HG03575 (cell line): Measurements from ENCODE around the gene TTC22.
A peak's percentile ranks its signal among the peaks of the same experiment; 100 is the strongest.

Source experiments
- ATAC-seq: cut with Tn5 transposase; IDR thresholded peaks from one replicate; pipeline ENCODE4 v1.9.1; 2021; ENCODE audit not compliant: unreplicated experiment, insufficient number of reproducible peaks, low FRiP score; ENCODE audit errors: extremely low read depth

TTC22 gene

DNA sequence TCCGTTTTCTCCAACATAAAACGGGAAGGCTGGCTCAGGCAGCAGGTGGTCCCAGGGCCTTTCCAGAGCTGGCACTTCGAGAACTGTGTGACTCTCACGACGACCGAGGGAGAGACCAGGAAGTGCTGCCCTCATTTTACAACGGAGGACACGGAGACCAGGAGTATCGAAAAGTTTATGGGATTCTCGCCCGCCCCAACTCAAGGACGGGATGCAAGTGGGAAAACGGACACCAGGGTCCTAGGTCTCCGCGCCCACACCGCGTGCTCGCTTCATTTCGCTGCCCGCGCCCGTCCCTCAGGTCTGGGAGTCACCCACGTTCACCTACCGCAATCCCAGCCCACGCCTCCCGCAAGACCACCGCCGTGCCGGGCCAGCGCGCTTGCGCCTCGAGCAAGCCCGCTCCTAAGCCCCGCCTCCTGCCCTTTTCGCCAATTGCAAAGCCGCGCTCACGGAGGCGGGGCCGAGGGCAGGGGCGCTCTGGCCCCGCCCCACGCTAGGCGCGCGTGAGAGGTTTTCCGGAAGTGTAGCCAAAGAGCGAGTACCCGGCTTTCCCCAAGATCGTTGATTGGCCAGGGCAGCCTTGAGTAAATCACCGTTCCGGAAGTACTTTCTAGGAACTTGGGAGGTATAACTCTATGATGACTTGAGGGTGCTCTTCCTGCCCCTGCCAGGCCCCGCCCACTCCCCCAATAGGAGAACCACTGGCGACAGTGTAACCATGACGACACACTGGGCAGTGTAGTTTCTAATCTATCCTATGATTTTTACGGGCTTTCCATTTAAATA is 36.8 kb downstream of the TTC22 start, which contains the start of gene PARS2:
Gene PARS2 (minus strand): TSS at position 391 of the 789 bp plus-strand sequence. CDS start 5,362 bp downstream, outside the sequence.
- ATAC-seq: peak; percentile 91

DNA sequence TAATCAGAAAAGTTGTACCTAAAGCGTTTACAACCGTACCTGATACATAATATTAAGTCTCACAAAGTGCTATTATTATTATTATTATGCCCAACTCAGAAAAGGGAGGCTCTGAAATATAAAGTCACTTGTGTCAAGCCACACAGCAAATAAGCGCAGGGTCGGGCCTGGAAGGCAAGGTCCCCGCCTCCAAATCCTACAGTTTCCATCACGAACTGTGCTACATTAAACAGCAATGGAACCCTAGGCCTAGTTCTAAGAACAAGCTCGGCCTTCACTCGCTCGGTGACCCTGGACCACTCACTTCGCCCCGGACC is 37.3 kb downstream of the TTC22 start:
- ATAC-seq: no peak

DNA sequence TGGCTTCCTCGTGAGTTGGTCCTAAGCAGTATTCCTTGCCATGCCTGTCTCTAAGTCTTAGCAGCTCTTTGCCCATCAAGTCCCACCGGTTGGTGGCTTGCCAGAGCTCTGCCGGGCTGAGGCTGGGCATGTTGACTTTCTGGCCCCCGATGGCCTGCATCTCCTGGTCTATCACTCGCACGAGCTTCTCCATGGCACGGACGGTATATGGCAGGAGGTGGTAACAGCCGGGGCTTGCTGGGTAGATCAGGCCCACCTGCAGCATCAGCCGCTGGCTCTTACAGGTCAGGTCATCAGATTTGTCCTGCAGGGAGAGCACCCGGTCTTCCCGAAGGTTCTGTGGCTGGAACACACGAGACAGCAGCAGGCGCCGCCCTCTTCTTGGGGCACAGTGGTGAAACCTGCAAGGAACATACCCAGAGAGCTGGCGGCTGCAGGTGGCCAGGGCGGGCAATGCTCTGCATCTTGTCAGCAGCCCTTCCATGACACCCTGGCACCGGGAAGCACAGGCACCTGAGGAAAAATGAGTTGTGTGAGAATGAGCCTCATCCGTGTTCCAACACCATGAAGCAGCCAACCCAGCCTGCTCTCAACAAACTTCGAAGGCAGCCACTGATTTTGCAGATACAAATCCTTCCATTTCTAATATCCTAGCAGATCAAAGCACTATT is 42.3 kb downstream of the TTC22 start:
- no peak for ATAC-seq

DNA sequence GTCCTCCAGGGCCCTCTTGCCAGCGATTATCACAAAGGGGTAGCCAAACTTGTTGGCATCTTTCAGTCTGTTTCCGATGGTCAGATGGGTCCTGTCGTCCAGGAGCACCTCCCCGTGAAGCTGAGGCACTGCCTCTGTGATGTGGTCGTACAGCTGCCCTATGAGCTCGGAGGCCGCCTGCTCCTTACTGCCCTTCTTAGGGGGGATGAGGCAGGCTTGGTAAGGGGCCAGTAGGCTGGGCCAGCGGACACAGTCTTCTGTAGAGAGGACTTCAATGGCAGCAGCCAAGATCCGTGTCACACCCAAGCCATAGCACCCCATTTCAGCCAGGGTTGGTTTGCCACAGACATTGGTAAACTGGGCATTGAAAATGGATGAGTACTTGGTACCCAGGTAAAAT is 43.3 kb downstream of the TTC22 start:
- no peak for ATAC-seq

DNA sequence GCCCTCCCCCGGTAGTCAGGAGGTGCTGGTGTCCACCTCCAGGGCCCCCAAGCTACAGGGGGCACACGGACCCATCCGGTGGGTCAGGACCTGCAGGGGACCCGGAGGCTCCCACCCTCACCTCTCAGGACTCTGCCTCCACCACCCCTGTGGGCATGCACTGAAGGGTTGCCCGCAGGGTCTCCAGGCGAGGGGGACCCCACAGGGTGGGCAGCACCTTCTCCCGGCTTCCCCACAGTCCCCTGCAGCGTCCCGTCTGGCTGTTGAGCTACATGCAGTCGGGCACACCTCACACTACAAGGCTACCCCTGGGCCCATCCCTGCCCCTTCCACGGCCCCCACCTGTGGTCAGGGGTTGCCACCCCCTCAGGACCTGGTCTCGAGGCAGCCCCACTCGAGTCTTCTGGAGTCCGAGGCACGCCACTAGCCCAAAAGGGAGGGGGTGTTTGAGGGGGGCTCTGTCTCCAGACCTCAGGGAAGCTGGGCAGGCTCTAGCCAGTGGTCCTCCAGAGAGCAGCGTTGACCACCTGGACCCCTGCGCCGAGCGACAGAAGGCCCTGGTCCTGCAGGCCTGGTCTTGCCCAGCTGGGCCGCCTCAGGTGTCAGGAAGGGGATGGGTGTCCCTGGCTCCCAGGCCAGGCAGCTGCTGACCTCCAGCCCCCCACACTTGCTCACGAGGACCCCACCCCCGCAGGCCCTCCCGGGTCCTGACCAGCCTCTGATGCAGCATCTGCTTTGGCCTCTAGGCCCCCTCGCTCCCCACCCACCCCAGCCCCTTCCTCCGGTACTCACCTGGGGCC is 46.4 kb downstream of the TTC22 start:
- no peak for ATAC-seq

DNA sequence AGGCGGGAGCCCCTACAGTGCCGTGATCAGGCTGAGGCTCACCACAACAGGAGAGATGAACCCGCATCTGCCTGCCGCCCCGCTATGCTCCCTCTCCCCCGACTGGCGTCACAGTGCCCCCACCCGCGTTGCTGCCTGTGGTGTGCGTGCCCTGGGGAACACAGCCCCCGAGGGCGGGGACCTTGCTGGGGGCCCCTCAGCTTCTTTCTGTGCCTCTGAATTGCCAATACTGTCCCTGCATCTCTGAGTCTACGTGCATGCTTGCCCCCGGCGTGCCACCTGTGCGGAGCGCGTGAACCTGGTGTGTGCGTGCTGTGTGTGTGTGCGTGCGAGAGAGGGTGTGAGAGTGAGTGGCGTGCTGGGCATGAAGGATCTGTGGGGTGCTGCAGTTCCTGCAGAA is 47.1 kb downstream of the TTC22 start:
- ATAC-seq: no peak

DNA sequence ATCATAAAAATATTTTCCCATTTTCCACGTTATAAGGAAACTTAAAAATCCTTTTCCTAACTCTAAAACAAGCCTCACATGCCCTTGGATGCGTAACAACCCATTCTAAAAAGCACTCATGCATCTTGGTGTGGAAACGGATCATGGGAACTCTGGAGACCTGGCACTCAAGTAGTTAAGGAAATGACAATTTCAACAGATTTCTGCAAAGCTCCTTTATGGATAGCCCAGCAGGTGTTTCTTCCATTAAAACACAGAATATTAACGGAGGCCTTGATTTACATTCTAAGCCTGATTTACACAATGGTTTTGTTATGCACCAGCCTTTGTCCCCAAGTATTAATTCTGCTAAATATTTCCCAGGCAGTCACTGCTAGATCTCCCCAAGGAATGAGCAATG is 49.7 kb downstream of the TTC22 start:
- no peak for ATAC-seq

DNA sequence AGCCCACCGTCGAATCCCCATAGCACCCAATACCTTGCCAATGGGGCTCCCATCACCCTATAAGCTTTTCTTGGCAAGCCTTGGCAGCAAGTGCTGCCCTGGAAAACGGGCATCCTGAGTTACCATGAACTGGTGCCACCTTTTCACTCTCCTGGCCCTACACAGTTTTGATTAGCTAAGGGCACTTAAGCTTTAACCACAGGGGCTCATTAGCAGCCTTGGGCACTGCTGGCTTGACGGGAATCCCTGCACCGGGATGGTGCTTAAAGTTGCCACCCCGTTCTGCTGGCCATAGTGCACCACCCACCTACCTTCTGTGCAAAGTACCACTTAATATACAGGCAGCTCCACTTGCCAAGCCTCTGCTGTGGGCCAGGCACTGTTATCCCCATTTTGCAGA is 50.5 kb downstream of the TTC22 start:
- ATAC-seq: no peak

DNA sequence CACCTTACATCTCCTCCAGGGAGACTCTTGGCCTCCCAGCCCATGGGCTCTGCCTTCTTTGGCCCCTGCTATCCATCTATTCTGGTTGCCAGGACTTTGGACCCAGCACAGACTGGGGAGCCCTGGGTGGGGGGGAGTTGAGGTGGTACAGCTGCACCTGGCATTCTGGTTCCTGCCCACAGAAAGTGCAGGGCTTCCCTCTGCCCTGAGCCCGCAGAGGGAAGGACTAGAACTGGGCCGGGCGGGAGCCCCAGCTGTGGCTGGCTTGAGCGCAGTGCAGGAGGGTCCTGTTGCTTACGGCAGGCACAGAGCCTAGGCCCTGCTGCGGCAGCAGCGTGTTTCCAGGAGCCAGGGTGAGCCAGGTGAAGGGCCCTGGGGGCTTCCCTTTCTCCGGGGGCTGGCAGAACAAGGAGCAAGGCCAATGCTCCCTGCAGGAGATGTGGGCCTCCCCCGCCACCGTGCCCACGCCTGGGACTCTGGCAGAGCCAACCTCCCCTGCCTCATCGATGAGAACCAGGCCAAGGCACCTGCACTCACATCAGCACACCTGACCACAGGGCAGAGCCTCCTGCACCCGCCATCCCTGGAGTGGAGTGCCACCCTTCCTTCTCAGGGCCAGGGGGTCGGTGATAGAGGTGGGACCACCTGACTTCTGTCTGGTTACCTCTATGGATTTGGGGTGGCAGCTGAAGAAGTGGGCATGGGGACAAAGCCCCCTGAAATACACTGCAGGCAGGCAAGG is 52.9 kb downstream of the TTC22 start:
- no peak for ATAC-seq

DNA sequence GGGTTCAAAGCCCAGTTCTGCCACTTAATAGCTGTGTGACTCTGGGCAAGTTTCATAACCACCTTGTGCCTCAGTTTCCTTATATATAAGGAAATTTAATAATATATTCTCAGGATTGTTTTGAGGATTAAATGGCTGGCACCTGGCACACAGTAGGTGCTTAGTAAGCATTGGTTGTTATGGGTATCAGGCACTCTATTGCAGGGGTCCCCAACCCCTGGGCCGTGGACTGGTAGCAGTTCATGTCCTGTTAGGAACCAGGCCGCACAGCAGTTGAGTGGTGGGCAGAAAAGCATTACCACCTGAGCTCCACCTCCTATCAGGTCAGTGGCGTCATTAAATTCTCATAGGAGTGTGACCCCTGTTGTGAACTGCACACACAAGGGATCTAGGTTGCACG is 55.3 kb downstream of the TTC22 start:
- ATAC-seq: no peak

DNA sequence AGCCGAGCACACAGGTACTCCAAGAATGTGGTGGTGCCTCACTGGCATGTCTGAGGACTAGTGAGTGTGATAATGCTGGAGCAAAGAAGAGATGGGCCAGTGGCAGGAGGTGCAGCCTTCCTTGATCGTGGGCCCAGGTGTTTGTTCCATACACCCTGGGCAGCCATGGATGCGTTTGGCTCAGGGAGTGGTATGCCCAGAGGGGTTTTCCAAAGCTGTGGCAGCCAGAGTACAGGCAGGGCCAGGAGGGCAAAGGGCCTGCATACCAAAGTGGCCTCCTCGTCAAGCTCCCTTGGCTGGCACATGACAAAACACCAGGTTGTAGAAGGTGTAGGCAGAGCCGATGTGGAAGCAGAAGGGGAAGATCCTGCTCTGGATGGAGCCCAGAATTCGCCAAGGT is 55.8 kb downstream of the TTC22 start:
- no peak for ATAC-seq

DNA sequence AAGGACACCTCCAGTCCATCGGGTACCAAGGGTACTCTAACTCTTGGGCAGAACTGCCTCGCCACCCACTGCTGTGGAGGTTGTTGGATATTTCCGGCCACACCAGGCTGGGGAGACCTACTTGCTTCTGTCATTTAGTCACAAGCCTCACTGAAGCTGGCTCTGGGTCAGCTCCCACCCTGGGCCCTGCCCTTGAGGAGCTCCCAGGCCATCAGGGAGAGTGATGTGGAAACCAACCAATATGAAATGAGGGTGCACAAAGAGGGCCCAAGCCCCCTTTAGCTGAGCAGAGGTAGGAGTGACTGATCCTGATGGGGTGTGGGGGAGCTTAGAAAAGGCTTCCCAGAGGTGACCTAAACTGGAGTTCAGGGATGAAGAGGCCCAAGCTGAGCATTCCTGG is 56.4 kb downstream of the TTC22 start:
- ATAC-seq: no peak

DNA sequence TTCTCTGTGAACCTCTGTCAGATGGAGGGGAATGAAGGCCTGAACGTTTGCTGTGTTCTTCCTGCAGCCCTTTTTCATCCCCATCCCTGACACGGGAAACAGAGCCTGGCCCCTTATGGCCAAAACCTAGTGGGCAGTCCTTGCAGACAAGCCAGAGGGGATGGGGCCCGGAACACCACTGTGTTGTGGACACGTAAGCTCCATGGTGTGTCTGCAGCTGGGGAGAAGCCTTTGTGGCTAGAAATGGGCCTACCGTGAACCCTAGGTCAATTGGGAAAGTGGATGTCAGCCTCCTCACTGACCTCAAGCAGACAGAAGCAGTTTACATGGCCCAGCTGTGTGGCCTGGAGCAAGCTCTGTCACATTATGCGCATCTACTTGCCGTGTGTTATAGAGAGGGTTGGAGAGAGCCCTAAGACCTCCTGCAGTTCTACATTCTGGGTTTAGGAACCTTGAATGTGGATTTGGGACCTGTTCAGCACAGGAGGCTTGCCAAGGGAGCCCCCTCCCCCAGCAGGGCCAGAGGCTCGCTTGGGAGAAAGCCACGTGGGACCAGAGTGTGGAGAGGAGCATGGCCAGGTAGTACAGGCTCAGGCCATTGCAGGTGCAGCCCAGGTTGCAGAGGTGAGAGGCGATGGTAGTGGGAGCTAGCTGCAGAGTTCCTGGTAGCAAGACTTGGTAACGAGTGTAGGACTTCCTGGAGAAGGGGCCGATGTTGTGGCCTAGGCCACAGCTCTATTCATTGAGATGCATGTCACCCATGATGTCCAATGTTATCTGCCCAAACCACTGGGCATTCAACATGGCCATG is 57.5 kb downstream of the TTC22 start:
- no peak for ATAC-seq

DNA sequence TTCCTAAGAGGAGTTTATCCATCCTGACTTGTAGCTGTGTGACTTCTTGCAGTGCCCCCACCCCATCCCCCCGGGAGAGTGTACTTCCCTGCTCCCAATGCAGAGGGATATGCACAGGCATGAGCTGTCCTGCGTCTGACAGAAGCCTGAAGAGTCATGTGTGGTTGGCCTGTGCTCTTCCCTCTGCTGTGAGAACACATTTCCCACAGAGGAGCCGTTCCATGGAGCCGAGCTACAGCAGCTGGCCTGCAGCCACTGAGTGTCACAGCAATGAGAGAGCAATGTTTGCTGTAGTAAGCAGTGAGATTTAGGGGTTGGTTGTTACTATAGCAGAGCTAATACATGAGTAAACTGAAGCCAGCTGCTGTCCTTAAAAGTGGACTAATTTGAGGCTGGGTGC is 58.8 kb downstream of the TTC22 start:
- ATAC-seq: no peak

DNA sequence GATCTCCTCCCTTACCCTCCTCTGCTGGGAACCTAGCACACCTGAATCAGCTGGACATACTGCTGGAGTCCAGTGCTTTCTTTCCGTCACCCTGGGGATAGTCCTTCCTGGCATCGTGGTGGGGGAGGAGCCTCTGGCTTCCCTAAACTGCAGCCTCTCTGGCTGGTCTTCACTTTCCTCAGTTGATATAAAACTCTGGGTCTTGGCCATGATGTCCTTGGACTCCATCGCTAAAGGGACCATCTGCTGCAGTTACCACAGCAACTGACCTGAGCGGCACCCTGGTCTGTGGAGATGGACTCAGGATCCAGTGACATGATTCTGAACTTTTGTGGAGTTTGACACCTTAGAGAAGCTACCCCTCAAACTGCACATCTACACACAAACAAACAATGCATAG is 59.6 kb downstream of the TTC22 start:
- no peak for ATAC-seq

DNA sequence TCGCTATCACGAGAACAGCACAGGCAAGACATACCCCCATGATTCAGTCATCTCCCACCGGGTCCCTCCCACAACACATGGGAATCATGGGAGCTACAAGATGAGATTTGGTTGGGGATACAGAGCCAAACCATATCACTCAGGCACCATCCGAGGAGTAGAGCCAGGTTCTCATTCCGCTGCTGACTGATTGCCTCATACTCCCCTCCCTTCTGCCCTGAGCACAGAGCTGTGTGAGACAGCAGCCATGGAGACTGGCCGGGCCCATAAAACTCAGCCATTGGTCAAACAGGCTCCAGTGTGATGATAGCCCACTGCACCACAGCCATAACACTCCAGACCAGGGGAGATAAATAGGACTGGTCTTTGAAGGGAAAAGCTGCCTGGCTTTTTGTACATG is 62.9 kb downstream of the TTC22 start:
- ATAC-seq: no peak

DNA sequence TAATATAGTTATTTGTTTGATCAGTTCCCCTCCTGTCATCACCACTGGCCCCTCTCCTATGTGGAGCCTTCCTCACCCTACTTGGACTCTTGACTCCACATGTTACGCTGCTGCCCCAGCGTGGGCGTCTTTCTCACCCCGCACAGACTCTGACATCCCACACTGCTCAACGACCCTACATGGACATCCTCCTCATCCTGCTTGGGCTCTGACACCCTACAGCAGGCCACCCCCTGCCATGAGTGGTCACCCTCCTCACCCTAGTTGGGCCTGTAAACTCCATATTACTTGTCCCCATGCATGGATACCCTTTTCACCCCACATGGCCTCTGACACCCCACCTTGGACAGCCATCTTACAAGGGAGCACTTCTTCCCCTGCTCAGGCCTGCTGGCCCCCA is 64.4 kb downstream of the TTC22 start:
- ATAC-seq: no peak
